Mammary epithelial cell (primary cell): Measurements from ENCODE around the gene ZNF236.

Experiments
- CTCF ChIP-seq, 2 donors: IDR thresholded peaks in 1 of 2; conservative IDR thresholded peaks in 1 of 2; 2 replicates each; pipeline ENCODE4 v1.5.1; 2011 to 2012; ENCODE audit warnings: inconsistent platforms in 2 of 2, low read length in 2 of 2, mild to moderate bottlenecking in 2 of 2, control low read depth in 1 of 2, low read depth in 1 of 2; ENCODE audit not compliant: insufficient read depth in 1 of 2; ENCODE audit errors: extremely low read depth in 1 of 2
- EZH2 ChIP-seq: IDR thresholded peaks from 2 replicates; pipeline ENCODE4 v1.6.1; 2012; ENCODE audit warnings: low read length, inconsistent platforms, borderline replicate concordance

- TF ChIP-seq CTCF (conservative IDR thresholded peaks at IDR 0.05 in 1 of 2, IDR thresholded peaks at IDR 0.05 in 1 of 2; ENCODE audit: extremely low read depth in 1 of 2, insufficient read depth in 1 of 2, low read depth in 1 of 2, low read length in 2 of 2) (no peak), EZH2 (no peak)
Measured at GRCh38 chr18:76821356-76821874, 942 bp upstream of the ZNF236 start.
